A673 (cell line): ENCODE measurements around the gene TTC7B.

Source experiments
- CTCF ChIP-seq: fragments of 300-800, 200-600 bp; sonication (generic); conservative IDR thresholded peaks from 2 replicates; pipeline ENCODE4 v1.5.1; 2017; ENCODE audit warnings: low read depth, mild to moderate bottlenecking, antibody characterized with exemption, low read length, moderate library complexity, mixed read lengths
- EZH2 ChIP-seq: fragments of 200-600 bp; sonication (generic); IDR thresholded peaks from 2 replicates; pipeline ENCODE4 v1.6.1; 2017; ENCODE audit warnings: borderline replicate concordance, low read depth, mild to moderate bottlenecking, mixed read lengths, antibody characterized with exemption, low read length; ENCODE audit not compliant: poor library complexity, severe bottlenecking

- TF ChIP-seq CTCF (no peak), EZH2 (no peak)
Measured at GRCh38 chr14:90603841-90604240, 212.4 kb downstream of the TTC7B start.
